A549 (cell line): ENCODE data around the gene DSG1. TPM values are rescaled to one million over a fixed set of nuclear protein-coding genes. Genes with fewer than 3 reads are reported as not detected.

Experiments used
- ATAC-seq, 2 experiments: fragments of 200-7000 bp in 1 of 2; fragments of >200 bp in 1 of 2; cut with Nextera tagmentation in 1 of 2; cut with Tn5 transposase in 1 of 2; 3 replicates each; pipeline versions ENCODE4 v1.8.0 to v1.9.1; 2018 to 2020; ENCODE audit warnings: mild to moderate bottlenecking in 1 of 2, moderate library complexity in 1 of 2
- CTCF ChIA-PET: fragments of 300-600 bp; sonication (Branson Sonifier 250); formaldehyde crosslinking; extraction: SDS; loops from one replicate; lab custom pipeline; 2021; ENCODE audit warnings: antibody characterized with exemption, inconsistent platforms; lab: Yijun Ruan, JAX
- POLR2A ChIA-PET: fragments of 350-600 bp; formaldehyde crosslinking; extraction: SDS; loops from one replicate; lab custom pipeline; 2021; ENCODE audit warnings: antibody characterized with exemption, inconsistent platforms; lab: Yijun Ruan, JAX
- DNase-seq, 2 experiments: peaks; one replicate each; pipeline versions ENCODE4 v3.0.0 to v3.0.0-alpha.2; 2011 to 2016; ENCODE audit warnings: low read depth in 1 of 2, low spot score in 1 of 2
- FAIRE-seq: peaks from 2 replicates; lab custom pipeline; 2011; peaks lifted over from hg19 to GRCh38; lab: Jason Lieb, UNC
- H3K27ac ChIP-seq, 2 experiments: fragments of >200 bp; sonication (Bioruptor Twin); formaldehyde crosslinking; 3 replicates each; pipeline ENCODE4 v1.5.1; 2016 to 2017
- H3K4me1 ChIP-seq: fragments of >200 bp; sonication (Bioruptor Twin); formaldehyde crosslinking; 3 replicates; pipeline ENCODE4 v1.6.1; 2016
- H3K4me2 ChIP-seq: fragments of >200 bp; sonication (Bioruptor Twin); formaldehyde crosslinking; 3 replicates; pipeline ENCODE4 v1.6.1; 2016
- H3K4me3 ChIP-seq: fragments of >200 bp; sonication (Bioruptor Twin); formaldehyde crosslinking; 3 replicates; pipeline ENCODE4 v1.5.1; 2016
- H3K9me3 ChIP-seq: fragments of >200 bp; sonication (Bioruptor Twin); formaldehyde crosslinking; 3 replicates; pipeline ENCODE4 v1.6.1; 2016
- BHLHE40 ChIP-seq: IDR thresholded peaks from 2 replicates; pipeline ENCODE4 v1.6.1; 2012; ENCODE audit warnings: low read depth, low read length, inconsistent platforms
- CEBPB ChIP-seq, 2 experiments: fragments of >200 bp in 1 of 2; sonication (Bioruptor Twin) in 1 of 2; formaldehyde crosslinking in 1 of 2; IDR thresholded peaks; 2 replicates each; pipeline ENCODE4 v1.6.1; 2012 to 2016
- CHD2 ChIP-seq: fragments of 150-350 bp; IDR thresholded peaks from 2 replicates; pipeline ENCODE4 v1.6.1; 2014; ENCODE audit warnings: low read length; ENCODE audit not compliant: partially characterized antibody
- FOXS1 ChIP-seq: fragments of 250-450 bp; sonication (Bioruptor Pico); IDR thresholded peaks from 2 replicates; pipeline ENCODE4 v1.5.0; 2020; ENCODE audit warnings: mild to moderate bottlenecking, moderate library complexity
- HDAC2 ChIP-seq: fragments of 200-600 bp; sonication (generic); IDR thresholded peaks from 2 replicates; pipeline ENCODE4 v1.6.1; 2016
- HES2 ChIP-seq: fragments of >200 bp; sonication (Bioruptor Twin); formaldehyde crosslinking; IDR thresholded peaks from 2 replicates; pipeline ENCODE4 v1.6.1; 2016
- HEYL ChIP-seq: fragments of 250-450 bp; sonication (Bioruptor Pico); IDR thresholded peaks from 2 replicates; pipeline ENCODE4 v1.8.0; 2021; ENCODE audit warnings: mild to moderate bottlenecking, moderate library complexity
- HOXB13 ChIP-seq: fragments of 250-450 bp; sonication (Bioruptor Pico); IDR thresholded peaks from 2 replicates; pipeline ENCODE4 v1.5.0; 2020; ENCODE audit warnings: low read depth, mild to moderate bottlenecking, moderate library complexity
- HOXB5 ChIP-seq: fragments of 250-450 bp; sonication (Bioruptor Pico); IDR thresholded peaks from 2 replicates; pipeline ENCODE4 v1.5.0; 2020; ENCODE audit warnings: mild to moderate bottlenecking, moderate library complexity
- JUN ChIP-seq, 2 experiments: fragments of >200 bp; sonication (Bioruptor Twin); formaldehyde crosslinking; IDR thresholded peaks; 2 replicates in 1 of 2; 3 replicates in 1 of 2; pipeline ENCODE4 v1.6.1; 2016 to 2017
- MYC ChIP-seq: IDR thresholded peaks from 2 replicates; pipeline ENCODE4 v1.6.1; 2012; ENCODE audit warnings: mild to moderate bottlenecking, inconsistent platforms, low read length, improper control_type of control experiment, borderline replicate concordance
- NFE2L2 ChIP-seq: fragments of 150-350 bp; conservative IDR thresholded peaks from 2 replicates; pipeline ENCODE4 v1.6.1; 2014; ENCODE audit warnings: low read length
- NR3C1 ChIP-seq: fragments of >200 bp; sonication (Bioruptor Twin); formaldehyde crosslinking; IDR thresholded peaks from 3 replicates; pipeline ENCODE4 v1.6.1; 2017
- RARB ChIP-seq: fragments of 250-450 bp; sonication (Bioruptor Pico); IDR thresholded peaks from 2 replicates; pipeline ENCODE4 v1.8.0; 2021; ENCODE audit warnings: mild to moderate bottlenecking, moderate library complexity
- RCOR1 ChIP-seq: fragments of 150-350 bp; IDR thresholded peaks from 2 replicates; pipeline ENCODE4 v1.6.1; 2014; ENCODE audit warnings: antibody characterized with exemption, low read length, low read depth
- SMC3 ChIP-seq: fragments of >200 bp; sonication (Bioruptor Twin); formaldehyde crosslinking; IDR thresholded peaks from 3 replicates; pipeline ENCODE4 v1.6.1; 2018; ENCODE audit warnings: inconsistent platforms
- TFCP2L1 ChIP-seq: fragments of 250-450 bp; sonication (Bioruptor Pico); IDR thresholded peaks from 2 replicates; pipeline ENCODE4 v1.5.0; 2021; ENCODE audit warnings: mild to moderate bottlenecking
- ZSCAN20 ChIP-seq: fragments of 250-450 bp; sonication (Bioruptor Pico); IDR thresholded peaks from 2 replicates; pipeline ENCODE4 v1.8.0; 2022; ENCODE audit warnings: mild to moderate bottlenecking, moderate library complexity
- WGBS: methylation state at CpG from one replicate; pipeline ENCODE4 v1.1.6; 2017; ENCODE audit errors: missing lambda C conversion rate; 5-methylcytosine and 5-hydroxymethylcytosine counted together
- polyA plus RNA-seq, 4 experiments: library from polyadenylated mRNA; depleted of rRNA in 3 of 4; stranded (reverse); fragments of >200 nt; fragmentation: RNase III in 1 of 4; extraction: RNeasy Plus Mini Kit Qiagen cat#74134 plus additional on column Dnase treatment in 1 of 4; gene quantifications; 2 replicates in 3 of 4; 3 replicates in 1 of 4; pipeline ENCODE4 v1.2.3, GENCODE V29; 2011 to 2017
- TF ChIP-seq, protein P1 (sequence below): IDR thresholded peaks from 2 replicates; pipeline ENCODE4 v1.6.1; 2012; ENCODE audit warnings: low read depth, borderline replicate concordance
- TF ChIP-seq, protein P2 (sequence below): IDR thresholded peaks from 2 replicates; pipeline ENCODE4 v1.6.1; 2012

Gene DSG1
- polyA plus RNA-seq, 2 of the 4 experiments (the other 2 are of a cell fraction), result not detected

GRCh38 chr18:31380912-31381311, 63.0 kb downstream of the DSG1 start:
- TF ChIP-seq ZSCAN20 (CRISPR knock-in tag), result no peak
- no peak for TF ChIP-seq CEBPB (IDR thresholded peaks at IDR 0.05)
- no peak for TF ChIP-seq HEYL (CRISPR knock-in tag)
- H3K4me1 ChIP-seq, result no peaks in the 10 kb centered on the region
- no peak for FAIRE-seq

GRCh38 chr18:31382107-31382506, 64.1 kb downstream of the DSG1 start:
- no peak overlapping the region for H3K4me2 ChIP-seq
- H3K9me3 ChIP-seq, result no peaks in the 10 kb centered on the region
- FAIRE-seq (no peak), ATAC-seq (no peak), DNase-seq (no peak)
- no peaks in the 10 kb centered on the region for H3K4me1 ChIP-seq
- TF ChIP-seq RARB (CRISPR knock-in tag), result no peak
- TF ChIP-seq NR3C1, result no peak
- TF ChIP-seq, protein P1, sequence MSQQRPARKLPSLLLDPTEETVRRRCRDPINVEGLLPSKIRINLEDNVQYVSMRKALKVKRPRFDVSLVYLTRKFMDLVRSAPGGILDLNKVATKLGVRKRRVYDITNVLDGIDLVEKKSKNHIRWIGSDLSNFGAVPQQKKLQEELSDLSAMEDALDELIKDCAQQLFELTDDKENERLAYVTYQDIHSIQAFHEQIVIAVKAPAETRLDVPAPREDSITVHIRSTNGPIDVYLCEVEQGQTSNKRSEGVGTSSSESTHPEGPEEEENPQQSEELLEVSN, result no peak
- no peak for TF ChIP-seq HES2
- no peak for TF ChIP-seq JUN (IDR thresholded peaks at IDR 0.05)
- WGBS, result 63% methylated on average over 2 of the region's 2 CpGs
- H3K4me3 ChIP-seq, result no peak overlapping the region
- ChIA-PET POLR2A (no interaction called here), CTCF (no interaction called here)
- no peak overlapping the region for H3K27ac ChIP-seq

More at GRCh38 chr18:31380912-31381311, 63.0 kb downstream of the DSG1 start:
- DNase-seq (no peak), ATAC-seq (no peak)
- POLR2A ChIA-PET, result no interaction called here
- CTCF ChIA-PET, result no interaction called here
- no peaks in the 10 kb centered on the region for H3K9me3 ChIP-seq
- no peak overlapping the region for H3K4me3 ChIP-seq
- H3K27ac ChIP-seq, result no peak overlapping the region
- H3K4me2 ChIP-seq, result no peak overlapping the region
- WGBS, result 48% methylated on average over 2 of the region's 2 CpGs

- no peak for TF ChIP-seq NFE2L2
- no peak for TF ChIP-seq CHD2
- no peak for TF ChIP-seq TFCP2L1 (CRISPR knock-in tag)
- no peak for TF ChIP-seq HOXB5 (CRISPR knock-in tag)
- TF ChIP-seq HOXB13 (CRISPR knock-in tag), result no peak
- no peak for TF ChIP-seq ZSCAN20 (CRISPR knock-in tag)
- TF ChIP-seq SMC3, result no peak
- TF ChIP-seq, protein P1, result no peak
- TF ChIP-seq HES2, result no peak
- TF ChIP-seq HDAC2, result no peak
- no peak for TF ChIP-seq BHLHE40
- TF ChIP-seq CEBPB (IDR thresholded peaks at IDR 0.05), result no peak
- TF ChIP-seq, protein P2, sequence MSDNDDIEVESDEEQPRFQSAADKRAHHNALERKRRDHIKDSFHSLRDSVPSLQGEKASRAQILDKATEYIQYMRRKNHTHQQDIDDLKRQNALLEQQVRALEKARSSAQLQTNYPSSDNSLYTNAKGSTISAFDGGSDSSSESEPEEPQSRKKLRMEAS, result no peak
- TF ChIP-seq FOXS1 (CRISPR knock-in tag), result no peak
- TF ChIP-seq MYC, result no peak
- Histone ChIP-seq H3K4me3 (no peak overlapping the region), H3K4me2 (no peak overlapping the region), H3K9me3 (no peaks in the 10 kb centered on the region), H3K27ac (no peak overlapping the region), H3K4me1 (no peaks in the 10 kb centered on the region)
- ChIA-PET CTCF (no interaction called here), POLR2A (no interaction called here)
- no peak for ATAC-seq
- no peak for DNase-seq
- no peak for FAIRE-seq
- WGBS, result 68% methylated on average over 6 of the region's 6 CpGs
These were observed 68.8 kb downstream of the DSG1 start for GRCh38 chr18:31386741-31387140.

GRCh38 chr18:31393286-31393685, 75.3 kb downstream of the DSG1 start:
- Histone ChIP-seq H3K27ac (no peak overlapping the region), H3K4me3 (no peak overlapping the region), H3K9me3 (no peaks in the 10 kb centered on the region), H3K4me2 (no peak overlapping the region), H3K4me1 (peaks cover 6% of the 10 kb centered on the region; the same call in 2 of the 3 replicates)
- DNase-seq (no peak), ATAC-seq (no peak), FAIRE-seq (no peak)
- POLR2A ChIA-PET, result no interaction called here
- CTCF ChIA-PET, result no interaction called here
- WGBS, result 93% methylated on average over 3 of the region's 3 CpGs
- no peak for TF ChIP-seq CHD2
- TF ChIP-seq RCOR1, result no peak
